ENCODE measurements around the gene HMX2.

DNA sequence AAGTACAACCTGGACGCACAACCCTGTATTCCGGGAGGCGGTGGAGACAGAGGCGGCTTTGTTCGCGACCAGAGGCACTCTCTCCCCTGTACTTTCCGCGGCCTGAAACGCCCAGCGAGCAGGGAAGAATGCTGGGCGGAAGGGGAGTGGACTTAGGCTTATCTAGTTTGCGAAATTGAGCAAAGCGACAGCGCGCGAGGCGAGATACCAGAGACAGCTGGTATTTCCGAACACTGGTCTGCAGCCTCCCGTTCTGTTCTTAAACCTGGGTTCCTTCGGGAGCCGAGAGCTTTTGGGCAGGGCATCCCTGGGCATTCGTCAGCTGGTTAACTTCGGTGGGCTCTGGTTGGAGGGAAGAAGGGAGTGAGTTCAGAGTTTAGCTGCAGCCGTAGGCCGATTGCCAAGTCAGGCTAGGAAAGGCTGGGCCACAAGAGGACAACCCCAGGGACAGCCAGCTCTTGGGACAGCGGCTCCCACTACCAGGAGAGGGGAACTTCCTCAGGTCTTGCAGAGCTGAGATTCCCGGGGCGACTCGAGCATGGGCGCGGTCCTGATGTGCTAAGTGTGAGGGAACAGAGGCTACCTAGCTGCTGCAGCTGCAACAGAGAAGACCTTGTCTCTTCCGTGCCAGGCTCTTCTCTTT lies 8.3 kb upstream of the HMX2 start:
- TF ChIP-seq, protein P1, sequence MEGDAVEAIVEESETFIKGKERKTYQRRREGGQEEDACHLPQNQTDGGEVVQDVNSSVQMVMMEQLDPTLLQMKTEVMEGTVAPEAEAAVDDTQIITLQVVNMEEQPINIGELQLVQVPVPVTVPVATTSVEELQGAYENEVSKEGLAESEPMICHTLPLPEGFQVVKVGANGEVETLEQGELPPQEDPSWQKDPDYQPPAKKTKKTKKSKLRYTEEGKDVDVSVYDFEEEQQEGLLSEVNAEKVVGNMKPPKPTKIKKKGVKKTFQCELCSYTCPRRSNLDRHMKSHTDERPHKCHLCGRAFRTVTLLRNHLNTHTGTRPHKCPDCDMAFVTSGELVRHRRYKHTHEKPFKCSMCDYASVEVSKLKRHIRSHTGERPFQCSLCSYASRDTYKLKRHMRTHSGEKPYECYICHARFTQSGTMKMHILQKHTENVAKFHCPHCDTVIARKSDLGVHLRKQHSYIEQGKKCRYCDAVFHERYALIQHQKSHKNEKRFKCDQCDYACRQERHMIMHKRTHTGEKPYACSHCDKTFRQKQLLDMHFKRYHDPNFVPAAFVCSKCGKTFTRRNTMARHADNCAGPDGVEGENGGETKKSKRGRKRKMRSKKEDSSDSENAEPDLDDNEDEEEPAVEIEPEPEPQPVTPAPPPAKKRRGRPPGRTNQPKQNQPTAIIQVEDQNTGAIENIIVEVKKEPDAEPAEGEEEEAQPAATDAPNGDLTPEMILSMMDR (IDR thresholded peaks at IDR 0.05; ENCODE audit: low read depth, low read length) = no peak
- TF ChIP-seq POLR2A (IDR thresholded peaks at IDR 0.05; ENCODE audit: extremely low read depth, insufficient read length) = no peak
